NCI-H1092 treated with DMSO at 0.1 percent for 48 hours (cell line): Measurements from ENCODE around the gene HS6ST1.

ENCODE experiments used
- DNase-seq: peaks from one replicate; lab custom pipeline; 2025; lab: John Stamatoyannopoulos, UW

Gene HS6ST1

DNA sequence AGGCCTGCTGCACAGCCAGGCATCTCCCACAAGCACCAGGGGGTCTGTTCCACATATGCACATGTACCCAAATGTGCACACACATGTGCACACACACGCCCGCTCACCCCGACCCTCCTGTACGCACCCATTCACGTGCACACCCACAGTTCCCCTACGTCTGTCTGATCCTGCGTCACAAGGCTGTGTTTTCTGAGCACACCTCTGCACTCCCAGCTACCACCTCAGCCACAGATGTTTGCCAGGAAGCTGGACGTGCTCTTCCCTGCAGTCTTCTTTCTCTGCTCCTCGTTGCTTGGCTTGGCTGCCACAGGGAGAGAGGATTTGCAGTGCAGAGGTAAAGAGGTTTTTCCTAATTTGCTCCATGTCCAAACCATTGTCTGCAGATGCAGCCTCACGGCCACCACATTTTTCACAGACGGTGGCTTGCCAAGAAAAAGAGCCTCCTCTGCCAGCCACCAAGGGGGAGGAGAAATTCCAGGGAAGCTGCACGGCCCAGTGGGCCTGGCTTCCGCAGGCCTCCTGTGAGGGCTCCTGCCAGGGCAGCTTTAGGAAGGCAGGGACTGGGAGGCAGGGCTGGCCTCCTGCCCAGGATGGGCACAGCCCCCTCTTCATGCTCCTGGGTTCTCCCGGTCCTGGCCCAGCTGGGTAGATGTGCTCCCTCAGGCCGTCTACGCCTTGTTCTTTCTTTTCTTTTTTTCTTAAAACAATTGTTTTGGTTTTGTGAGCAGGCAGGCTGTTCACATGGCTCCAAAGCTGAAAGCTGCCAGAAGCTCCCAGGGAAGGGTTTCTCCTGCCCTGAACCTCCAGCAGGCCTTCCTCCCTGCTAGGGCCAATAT lies 29.3 kb upstream of the HS6ST1 start:
- DNase-seq, result peak; percentile 16

- DNase-seq, result no peak
Observed at GRCh38 chr2:128347171-128347558, 28.5 kb upstream of the HS6ST1 start.

DNA sequence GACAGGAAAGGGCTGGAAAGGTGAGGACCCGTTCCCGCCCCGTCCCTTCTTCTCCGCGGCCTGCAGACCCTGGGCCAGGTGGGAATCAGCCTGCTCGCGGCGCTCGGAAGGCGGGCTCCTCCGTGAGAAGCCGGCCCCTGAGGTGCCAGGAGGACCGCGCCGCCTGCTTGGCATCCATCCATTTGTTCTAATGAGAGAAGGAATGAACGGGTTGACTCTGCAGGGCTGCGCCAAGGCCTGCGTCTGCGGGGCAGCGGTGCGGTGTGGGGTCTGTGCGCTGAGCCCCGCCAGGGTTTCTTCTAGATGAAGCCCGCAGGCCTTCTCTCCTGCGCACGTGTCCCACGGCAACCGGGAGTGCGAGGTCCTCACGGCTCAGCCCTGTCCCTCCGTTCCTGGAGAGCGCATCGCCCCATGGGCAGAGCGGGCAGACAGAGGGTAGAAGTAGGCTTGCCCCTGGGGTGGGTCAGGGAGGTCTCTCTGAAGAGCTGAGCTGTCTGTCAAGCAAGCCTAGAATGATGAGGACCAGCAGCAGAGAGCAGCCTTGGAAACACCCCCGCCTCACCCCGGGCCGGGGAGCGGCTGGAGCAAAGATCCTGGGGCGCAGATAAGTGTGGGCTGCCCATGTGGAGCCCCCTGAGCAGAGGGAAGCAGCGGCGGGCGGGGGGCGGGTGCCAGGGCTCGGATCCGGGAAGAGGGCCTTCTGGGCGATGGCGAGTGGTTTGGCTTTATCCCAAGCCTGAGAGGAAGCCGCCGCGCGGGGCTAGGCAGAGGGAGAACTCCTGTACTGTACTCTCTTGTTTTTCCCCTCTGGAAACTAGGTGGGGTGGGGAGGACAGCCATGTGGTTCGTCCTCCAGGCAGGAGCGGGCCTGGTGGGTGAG lies 27.9 kb upstream of the HS6ST1 start:
- DNase-seq, result no peak

DNA sequence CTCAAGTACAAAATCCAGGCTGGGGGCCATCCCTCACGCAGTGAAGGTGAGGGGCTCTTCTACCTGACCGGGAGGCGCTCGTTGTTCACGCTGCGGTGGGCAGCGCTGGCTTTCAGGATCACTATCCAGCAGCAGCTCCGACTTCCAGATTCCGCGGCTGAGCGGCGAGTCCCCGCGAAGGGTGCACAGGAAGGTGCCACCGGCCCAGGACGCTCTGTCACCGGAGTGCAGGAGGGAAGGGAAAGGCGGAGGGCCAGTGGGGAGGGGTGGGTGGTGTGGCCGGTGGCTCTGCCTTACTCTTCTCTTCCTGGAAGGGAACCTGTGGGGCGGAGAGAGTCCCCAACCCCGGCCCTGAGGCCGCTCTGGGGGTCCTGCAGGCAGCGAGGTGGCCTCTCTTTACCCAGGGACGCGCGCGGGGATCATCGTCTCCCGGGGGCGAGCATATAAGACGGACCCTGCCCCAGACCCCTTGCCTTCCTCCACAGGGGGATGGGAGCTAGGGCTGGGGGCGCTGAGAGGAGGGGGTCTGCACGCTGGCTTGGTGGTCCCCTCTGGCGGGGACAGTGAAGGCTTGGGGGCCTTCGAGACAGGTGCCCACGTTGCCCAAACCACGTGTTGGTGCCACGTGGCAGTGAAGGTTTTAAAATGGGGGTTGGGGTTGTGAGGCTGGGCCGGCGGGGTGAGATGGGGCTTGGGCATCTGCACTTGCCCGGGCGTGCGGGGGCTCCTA lies 26.9 kb upstream of the HS6ST1 start:
- no peak for DNase-seq

- DNase-seq, result no peak
Observed at GRCh38 chr2:128344101-128344500, 25.4 kb upstream of the HS6ST1 start.

DNA sequence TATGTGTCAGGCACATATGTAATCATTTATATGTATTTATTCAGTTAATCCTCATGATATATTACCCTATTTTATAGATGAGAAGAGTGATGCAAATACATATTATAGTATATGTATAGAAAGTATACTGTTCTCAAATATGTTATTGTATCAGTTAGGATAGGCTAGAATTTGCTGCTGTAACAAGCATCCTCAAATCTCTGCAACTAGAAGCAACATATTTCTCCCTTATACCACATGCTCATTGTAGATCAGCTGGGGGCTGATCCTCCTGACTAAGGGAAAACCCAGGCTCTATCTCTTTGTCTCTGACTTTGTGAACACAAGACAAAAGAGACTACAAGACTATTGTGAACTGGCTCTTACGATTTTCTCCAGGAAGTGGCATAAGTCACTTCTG lies 24.8 kb upstream of the HS6ST1 start:
- DNase-seq, result no peak

GRCh38 chr2:128342550-128342949 lies 23.9 kb upstream of the HS6ST1 start:
- DNase-seq, result no peak

DNA sequence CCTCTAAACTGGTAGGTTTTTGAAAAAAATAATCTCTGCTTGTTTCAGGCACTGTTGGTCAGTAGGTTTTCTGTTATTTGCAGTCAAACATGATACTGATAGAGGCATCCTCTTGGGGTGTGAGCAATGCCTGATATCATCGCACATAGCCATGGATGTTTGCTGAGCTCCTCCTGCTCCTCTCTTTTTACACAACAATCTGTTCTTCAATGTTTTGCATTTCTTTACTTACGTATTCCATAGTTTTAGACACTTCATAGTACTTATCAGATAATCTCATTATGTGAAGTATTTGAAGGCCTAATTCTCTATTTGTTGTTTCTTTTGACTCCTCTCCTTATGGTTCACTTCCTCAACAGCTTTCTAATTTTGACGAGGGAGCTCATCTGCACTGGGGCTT lies 23.0 kb upstream of the HS6ST1 start:
- DNase-seq, result no peak

DNA sequence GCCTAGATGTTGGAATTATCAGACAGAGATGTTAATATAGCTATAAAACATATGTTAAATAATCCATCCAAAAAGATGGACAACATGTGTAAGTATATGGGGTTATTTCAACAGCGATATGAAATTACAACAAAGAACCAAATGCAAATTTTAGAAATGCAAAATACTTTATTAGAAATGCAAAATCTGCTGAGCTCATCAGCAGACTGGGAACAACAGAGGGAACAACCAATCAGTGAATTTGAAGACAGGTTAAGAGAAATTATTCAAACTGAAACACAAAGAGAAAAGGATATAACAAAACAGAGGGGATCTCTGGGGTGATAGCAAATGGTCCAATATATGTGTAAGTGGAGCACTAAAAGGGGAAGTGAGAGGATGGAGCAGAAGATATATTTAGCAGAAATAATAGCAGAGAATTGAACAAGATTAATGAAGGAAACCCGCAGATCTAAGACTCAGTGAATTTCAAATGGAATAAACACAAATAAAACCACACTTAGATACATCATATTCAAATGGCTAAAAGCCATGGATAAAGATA lies 13.5 kb upstream of the HS6ST1 start:
- no peak for DNase-seq

- DNase-seq, result no peak
Observed at GRCh38 chr2:128330583-128330982, 11.9 kb upstream of the HS6ST1 start.

DNA sequence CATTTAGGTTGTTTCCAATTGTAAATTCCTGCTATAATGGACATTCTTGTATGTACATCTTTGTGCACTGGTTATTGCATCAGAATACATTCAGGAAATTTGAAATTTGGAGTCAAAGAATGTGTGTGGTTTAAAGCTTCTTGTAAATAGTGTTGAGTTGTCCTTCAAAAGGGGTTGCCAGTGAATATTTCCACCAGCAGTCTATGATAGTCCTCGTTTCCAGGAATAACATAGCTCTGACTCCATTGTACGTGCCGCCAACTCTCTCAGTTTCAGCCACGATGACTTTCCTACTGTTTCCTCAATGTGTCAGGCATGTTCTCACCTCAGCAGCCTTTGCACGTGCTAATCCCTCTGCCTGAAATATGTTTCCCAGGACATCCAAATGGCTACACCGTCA lies 10.9 kb upstream of the HS6ST1 start:
- DNase-seq, result no peak

- no peak for DNase-seq
Observed at GRCh38 chr2:128327180-128327964, 8.7 kb upstream of the HS6ST1 start.

- no peak for DNase-seq
Observed at GRCh38 chr2:128326346-128326745, 7.7 kb upstream of the HS6ST1 start.

GRCh38 chr2:128325611-128326181 lies 7.0 kb upstream of the HS6ST1 start:
- DNase-seq, result no peak

DNA sequence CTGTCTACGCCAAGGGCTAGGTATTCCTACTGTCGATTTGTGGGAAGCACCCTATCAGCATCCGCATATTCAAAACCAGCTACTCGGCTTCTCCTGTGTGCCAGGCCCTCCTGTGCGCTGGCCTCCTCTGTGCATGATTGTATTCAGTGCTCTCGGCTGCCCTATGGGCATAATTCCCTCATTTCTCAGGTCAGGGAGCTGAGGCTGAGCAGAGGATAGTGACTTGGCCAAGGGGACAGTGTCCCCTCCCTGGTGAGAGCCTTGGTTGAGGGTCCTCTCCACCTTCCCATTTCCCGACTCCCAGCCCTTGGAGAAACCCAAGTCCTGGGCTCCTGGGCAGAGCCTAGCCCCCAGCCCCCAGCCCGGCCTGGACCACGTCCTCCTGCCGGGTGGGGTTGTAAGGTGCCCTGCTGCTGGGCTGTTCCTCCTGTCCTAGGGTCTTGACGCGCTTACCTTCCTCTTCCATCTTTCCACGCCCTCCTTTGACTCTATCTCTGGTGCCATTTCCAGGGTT lies 6.3 kb upstream of the HS6ST1 start:
- no peak for DNase-seq

- no peak for DNase-seq
Observed at GRCh38 chr2:128324008-128324896, 5.6 kb upstream of the HS6ST1 start.

- DNase-seq, result no peak
Observed at GRCh38 chr2:128323555-128323931, 4.9 kb upstream of the HS6ST1 start.

GRCh38 chr2:128322715-128323554 lies 4.3 kb upstream of the HS6ST1 start:
- DNase-seq, result no peak
